Measurements from ENCODE around the gene DROSHA.
"Not testable (repeated sequence)": the region's sequence is repeated elsewhere in the genome, so short reads cannot be mapped to it uniquely, and the experiment has no call there.

Gene DROSHA

DNA sequence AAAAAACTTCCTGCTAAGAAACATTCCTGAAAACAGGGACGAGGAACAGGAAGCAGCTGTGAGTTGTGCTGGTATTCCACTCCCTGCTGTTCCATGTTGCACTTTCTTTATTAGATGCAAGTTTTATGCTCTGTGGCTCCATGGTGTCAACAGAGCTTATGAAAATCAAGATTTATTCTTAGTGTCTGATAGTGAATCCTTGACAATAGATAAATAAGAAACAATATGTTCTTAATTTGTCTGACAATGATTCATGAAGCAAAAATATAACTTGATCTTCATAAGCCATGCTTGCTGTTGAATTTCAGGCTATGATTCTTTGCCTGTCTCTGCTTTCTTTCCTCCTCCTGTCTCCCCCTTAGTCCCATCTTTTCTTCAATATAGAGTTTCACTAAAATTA is 119.6 kb downstream of the DROSHA start:
- no peak for DNase-seq

DNA sequence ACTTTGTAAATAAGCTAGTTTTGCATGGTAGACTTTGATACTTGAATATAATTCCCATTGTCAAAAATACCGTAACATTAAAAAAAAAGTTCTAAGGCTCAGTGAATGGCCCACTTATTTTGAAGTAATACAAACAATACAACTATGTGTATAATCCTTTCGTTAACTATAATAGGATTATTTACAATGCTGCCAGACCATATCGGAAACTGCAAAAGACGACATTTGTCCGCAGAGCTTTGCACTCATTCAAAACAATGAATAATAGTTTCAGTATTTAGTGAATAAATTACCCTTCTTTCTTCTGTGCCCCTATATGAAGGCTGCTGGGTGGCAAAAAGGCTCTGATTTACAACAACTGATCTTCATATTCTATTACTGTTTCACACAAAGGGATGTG is 121.8 kb downstream of the DROSHA start:
- no peak for DNase-seq

GRCh38 chr5:31408814-31409213 is 123.1 kb downstream of the DROSHA start:
- no peak for DNase-seq

- DNase-seq, result no peak
These were observed 123.8 kb downstream of the DROSHA start for GRCh38 chr5:31407921-31408693.

DNA sequence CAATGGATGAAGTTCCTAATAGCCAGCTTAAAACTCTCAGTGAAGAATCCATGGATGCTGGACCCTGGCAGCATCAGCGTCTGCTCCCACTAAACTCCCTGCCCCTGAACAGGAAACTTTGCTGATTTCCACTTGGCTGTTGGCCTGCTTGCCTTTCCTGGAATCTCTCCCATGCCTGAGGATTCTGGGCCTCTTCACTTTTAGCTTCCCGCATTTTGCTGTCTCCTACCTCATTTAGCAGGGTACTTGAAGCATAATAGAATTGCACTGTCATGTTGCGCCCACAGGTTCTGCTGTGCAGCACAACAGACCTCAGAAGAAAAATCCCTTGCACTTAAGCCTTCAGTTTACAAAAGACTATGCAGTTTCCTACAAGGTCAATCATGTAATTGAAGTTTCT is 127.6 kb downstream of the DROSHA start:
- DNase-seq, result no peak

DNA sequence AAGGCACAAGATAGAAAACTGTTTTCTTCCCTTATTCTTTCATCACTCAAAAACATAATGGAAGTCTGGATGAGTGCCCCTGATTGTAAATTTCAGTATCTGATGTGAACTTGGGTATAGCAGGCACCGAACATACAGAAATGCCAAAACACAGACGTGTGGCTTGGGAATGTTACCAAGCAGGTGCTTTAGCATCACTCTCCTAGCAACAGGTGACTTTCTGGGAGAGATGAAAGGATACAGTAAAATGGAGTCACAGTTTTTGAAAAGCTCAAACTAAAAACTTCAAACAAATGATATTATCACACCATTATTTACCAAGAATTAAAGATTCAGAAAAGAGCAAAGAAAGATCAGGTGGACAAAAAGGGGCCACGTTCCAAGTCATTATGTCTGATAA is 130.2 kb downstream of the DROSHA start:
- DNase-seq, result no peak

- DNase-seq, result no peak
These were observed 133.9 kb downstream of the DROSHA start for GRCh38 chr5:31397926-31398557.

GRCh38 chr5:31396611-31397295 is 135.1 kb downstream of the DROSHA start:
- no peak for DNase-seq

DNA sequence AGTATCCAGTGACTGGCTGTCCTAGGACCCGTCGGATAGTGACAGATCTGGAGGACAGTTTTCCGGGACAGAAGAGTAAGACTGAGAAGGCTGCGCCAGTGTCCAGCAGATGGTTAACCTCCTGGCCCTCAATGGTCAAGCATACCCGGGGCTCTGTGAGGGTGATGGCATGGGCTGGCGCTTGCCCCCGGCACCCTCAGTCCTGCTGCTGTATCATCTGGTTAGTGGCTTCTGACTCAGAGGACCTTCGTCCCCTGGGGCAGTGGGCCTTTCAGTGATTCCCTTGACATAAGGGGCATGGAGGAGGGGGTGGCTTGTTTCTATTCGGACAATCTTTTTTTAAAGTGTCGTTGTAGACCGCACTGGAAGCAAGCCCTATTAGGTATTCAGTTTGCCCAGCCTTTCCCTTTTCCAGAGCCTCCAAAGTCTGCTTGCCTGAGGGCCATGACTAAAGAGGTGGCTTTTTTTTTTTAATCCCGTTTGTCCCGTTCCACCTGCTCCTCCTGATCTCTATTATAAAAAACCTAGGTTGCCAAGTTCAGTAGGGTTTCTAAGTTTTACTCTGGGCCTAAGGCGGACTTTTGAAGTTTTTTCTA is 136.3 kb downstream of the DROSHA start:
- not testable (repeated sequence) for DNase-seq

GRCh38 chr5:31393126-31393525 is 138.8 kb downstream of the DROSHA start:
- no peak for DNase-seq

DNA sequence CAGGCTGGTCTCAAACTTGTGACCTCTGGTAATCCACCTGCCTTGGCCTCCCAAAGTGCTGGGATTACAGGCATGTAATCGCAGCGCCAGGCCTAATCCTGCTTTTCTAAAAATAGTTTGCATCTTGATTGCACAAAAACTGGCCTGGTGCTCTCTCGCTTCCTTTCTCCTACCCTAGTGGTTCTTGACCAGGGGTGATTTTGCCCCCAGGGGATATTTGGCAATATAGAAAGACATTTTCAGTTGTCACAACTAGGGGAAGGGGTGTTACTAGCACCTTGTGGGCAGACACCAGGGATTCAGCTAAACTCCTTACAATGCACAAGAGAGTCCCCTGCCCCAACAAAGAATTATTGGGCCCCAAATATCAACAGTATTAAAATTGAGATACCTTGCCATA is 139.8 kb downstream of the DROSHA start:
- DNase-seq, result no peak

DNA sequence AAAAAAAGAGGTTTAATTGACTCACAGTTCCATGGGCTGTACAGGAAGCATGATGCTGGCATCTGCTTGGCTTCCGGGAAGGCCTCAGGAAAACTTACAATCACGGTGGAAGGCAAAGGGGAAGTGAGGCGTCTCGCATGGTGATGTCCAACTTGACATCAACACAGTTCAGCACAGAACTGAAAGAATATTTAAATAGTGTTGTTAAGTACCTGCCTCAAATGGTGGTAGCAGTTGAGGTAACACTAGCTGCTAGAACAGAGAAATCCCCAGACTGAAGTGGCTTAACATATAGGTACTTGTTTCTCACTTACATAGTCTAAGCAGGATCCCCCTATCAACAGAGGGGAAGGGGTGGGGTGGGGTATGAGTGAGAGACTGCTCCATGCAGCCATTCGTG is 141.6 kb downstream of the DROSHA start:
- DNase-seq, result no peak

GRCh38 chr5:31385774-31386537 is 145.9 kb downstream of the DROSHA start:
- DNase-seq, result no peak

GRCh38 chr5:31383734-31384133 is 148.2 kb downstream of the DROSHA start:
- DNase-seq, result no peak

- DNase-seq, result no peak
These were observed 149.6 kb downstream of the DROSHA start for GRCh38 chr5:31382051-31382878.

GRCh38 chr5:31381299-31381698 is 150.6 kb downstream of the DROSHA start:
- DNase-seq, result no peak

- DNase-seq, result no peak
These were observed 151.8 kb downstream of the DROSHA start for GRCh38 chr5:31380049-31380448.

DNA sequence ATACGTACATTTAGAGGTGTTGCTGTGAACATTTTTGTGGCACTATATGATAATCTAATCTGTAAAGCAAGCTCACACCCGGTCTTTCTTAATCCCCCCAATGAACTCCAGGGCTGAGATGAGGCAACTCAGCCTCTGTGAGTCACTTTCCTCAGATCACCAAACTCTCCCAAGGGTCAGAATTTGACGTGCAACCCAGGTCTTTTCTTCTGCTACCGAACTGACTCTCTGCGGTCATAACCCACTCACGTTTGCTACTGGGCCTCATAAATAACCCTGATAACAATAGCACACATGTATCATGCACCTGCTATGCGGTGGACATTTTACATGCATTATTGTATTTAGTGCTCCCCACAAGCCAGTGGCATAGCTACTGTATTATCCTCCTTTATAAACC is 153.1 kb downstream of the DROSHA start:
- no peak for DNase-seq

DNA sequence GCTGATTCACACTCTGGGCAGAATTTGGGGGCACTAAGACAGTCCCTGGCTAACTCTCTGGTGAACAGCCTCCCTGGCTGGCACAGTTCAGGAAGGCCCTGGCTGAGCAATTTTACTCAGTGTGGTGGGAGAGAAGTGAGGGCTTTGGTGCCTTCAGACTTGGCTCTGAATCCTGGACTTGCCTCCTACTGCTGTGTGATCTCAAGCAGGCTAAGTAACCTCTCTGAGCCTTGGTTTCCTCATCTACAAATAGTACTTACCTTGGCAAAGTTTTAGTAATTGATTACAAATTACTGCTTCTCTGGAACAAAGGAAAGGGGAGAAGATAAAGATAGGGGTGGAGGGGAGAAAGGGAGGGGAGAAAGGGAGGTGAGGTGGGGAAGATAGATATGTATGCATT is 153.8 kb downstream of the DROSHA start:
- DNase-seq, result no peak

GRCh38 chr5:31377274-31377946 is 154.5 kb downstream of the DROSHA start:
- no peak for DNase-seq

- no peak for DNase-seq
These were observed 155.7 kb downstream of the DROSHA start for GRCh38 chr5:31375999-31376720.
